K562 treated with DMSO at 1 percent for 24 hours (cell line): ENCODE data around the gene SLC25A12. TPM values are rescaled to one million over a fixed set of nuclear protein-coding genes. Genes with fewer than 3 reads are reported as not detected.

ENCODE experiments used
- total RNA-seq: library from RNA; unstranded; fragments of 300-600 nt; gene quantifications from 2 replicates; pipeline ENCODE4 v1.2.3, GENCODE V29; 2022; ENCODE audit warnings: low read depth; ENCODE audit not compliant: insufficient read depth

SLC25A12 gene
- total RNA-seq = 19.9 and 21.2 TPM in 2 replicates

GRCh38 chr2:171893824-171894611 lies at the start of gene SLC25A12:
SLC25A12 (minus strand) TSS chr2:171894244; CDS start chr2:171894214, 30 bp downstream.

DNA sequence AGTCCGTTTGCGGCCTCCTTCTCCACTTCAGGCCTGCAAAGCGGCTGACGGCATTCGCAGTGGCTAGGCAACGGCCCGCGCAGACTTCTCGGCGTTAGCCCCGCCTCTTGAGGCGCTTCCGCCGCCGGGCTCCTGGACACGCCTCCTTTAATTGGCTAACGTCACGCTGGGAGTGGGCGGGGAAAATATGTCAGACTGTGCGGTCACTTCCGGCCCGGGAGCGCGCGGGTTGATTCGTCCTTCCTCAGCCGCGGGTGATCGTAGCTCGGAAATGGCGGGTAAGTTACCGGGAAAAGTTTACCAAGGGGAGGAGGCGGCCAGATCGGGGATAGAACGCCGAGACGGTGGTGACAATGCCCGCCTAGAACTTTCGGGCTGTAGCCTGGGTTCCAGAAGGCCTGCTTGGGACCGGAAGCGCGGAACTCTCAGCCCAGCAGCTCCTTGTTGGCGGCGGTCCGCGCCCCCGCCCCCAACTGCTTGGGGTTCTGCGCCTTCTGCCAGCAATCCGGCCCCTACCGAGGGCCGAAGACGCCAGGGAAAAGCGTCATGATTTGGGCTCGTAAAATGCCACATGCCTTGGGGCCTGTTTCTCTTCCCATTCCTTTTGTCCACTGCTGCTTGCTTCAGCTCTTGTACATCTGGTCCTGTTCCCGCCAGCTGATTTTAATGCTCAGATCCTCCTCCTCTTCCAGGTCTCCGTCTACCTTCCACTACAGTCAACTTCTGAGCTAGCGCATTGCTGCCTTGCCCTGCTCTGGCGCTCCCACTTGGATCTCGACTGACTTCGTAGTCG lies 28.4 kb upstream of the SLC25A12 start, which contains the start of gene HAT1:
HAT1 (plus strand) TSS at position 232 of the 793 bp plus-strand sequence; CDS start at position 272, 40 bp downstream.

Other genes with a start within 250 kb of the SLC25A12 start
- gene DYNC1I2, start 206.8 kb downstream of the SLC25A12 start, total RNA-seq = 65.5 and 76.8 TPM in 2 replicates
- gene HAT1, start 28.2 kb upstream of the SLC25A12 start, total RNA-seq = 115 and 134 TPM in 2 replicates
- 4.3 and 16.6 TPM in 2 replicates for gene METAP1D, start 105.7 kb upstream of the SLC25A12 start, total RNA-seq
- gene DLX1, start 191.3 kb upstream of the SLC25A12 start, total RNA-seq = 9.3 and 9.6 TPM in 2 replicates
- 7.6 and 8.6 TPM in 2 replicates for gene DLX2, start 208.7 kb upstream of the SLC25A12 start, total RNA-seq